Effector memory CD4-positive, alpha-beta T cell (primary cell): Measurements from ENCODE around the gene PTPN9.
"Not testable (repeated sequence)": the region's sequence is repeated elsewhere in the genome, so short reads cannot be mapped to it uniquely, and the experiment has no call there.

Source experiments
- DNase-seq, 3 donors: peaks; one replicate each; pipeline ENCODE4 v3.0.0-alpha.2; 2020
- H3K27ac ChIP-seq: 2 replicates; pipeline ENCODE4 v1.7.0; 2013; ENCODE audit warnings: mild to moderate bottlenecking, low read length, moderate library complexity; ENCODE audit not compliant: insufficient read depth, poor library complexity, severe bottlenecking
- H3K27me3 ChIP-seq: replicated peaks from 2 replicates; pipeline ENCODE4 v1.7.0; 2013; ENCODE audit warnings: mild to moderate bottlenecking, low read length; ENCODE audit not compliant: insufficient read depth, control insufficient read depth, poor library complexity, severe bottlenecking
- H3K36me3 ChIP-seq: 2 replicates; pipeline ENCODE4 v1.7.0; 2013; ENCODE audit warnings: mild to moderate bottlenecking, low read length, moderate library complexity; ENCODE audit not compliant: control insufficient read depth, insufficient read depth
- H3K4me1 ChIP-seq: 2 replicates; pipeline ENCODE4 v1.7.0; 2013; ENCODE audit warnings: low read length, mild to moderate bottlenecking; ENCODE audit not compliant: control insufficient read depth, insufficient read depth, poor library complexity, severe bottlenecking
- H3K4me3 ChIP-seq: 2 replicates; pipeline ENCODE4 v1.7.0; 2013; ENCODE audit warnings: low read length, low read depth, mild to moderate bottlenecking; ENCODE audit not compliant: insufficient read depth, poor library complexity, severe bottlenecking
- H3K9me3 ChIP-seq: 2 replicates; pipeline ENCODE4 v1.7.0; 2013; ENCODE audit warnings: mild to moderate bottlenecking, low read length, moderate library complexity; ENCODE audit not compliant: control insufficient read depth

PTPN9 gene

GRCh38 chr15:75599401-75599800 is 20.3 kb upstream of the PTPN9 start:
- no peak for DNase-seq
- Histone ChIP-seq H3K27ac (no peak overlapping the region), H3K36me3 (peaks cover 28% of the 10 kb centered on the region), H3K27me3 (no peaks in the 10 kb centered on the region), H3K4me1 (peaks cover 14% of the 10 kb centered on the region), H3K4me3 (no peak overlapping the region), H3K9me3 (no peaks in the 10 kb centered on the region)

- no peaks in the 10 kb centered on the region for H3K27me3 ChIP-seq
- no peak overlapping the region for H3K4me3 ChIP-seq
- H3K9me3 ChIP-seq = no peaks in the 10 kb centered on the region
- no peak overlapping the region for H3K27ac ChIP-seq
- peaks cover 14% of the 10 kb centered on the region for H3K4me1 ChIP-seq
- DNase-seq = no peak
- peaks cover 31% of the 10 kb centered on the region for H3K36me3 ChIP-seq
Measured at GRCh38 chr15:75598361-75598760, 19.2 kb upstream of the PTPN9 start.

GRCh38 chr15:75597667-75598341 is 18.7 kb upstream of the PTPN9 start:
- no peak overlapping the region for H3K27ac ChIP-seq
- H3K4me1 ChIP-seq = peaks cover 14% of the 10 kb centered on the region
- H3K4me3 ChIP-seq = no peak overlapping the region
- no peaks in the 10 kb centered on the region for H3K27me3 ChIP-seq
- DNase-seq = no peak
- H3K9me3 ChIP-seq = no peaks in the 10 kb centered on the region
- H3K36me3 ChIP-seq = peaks cover 31% of the 10 kb centered on the region

- H3K4me3 ChIP-seq = no peak overlapping the region
- H3K27ac ChIP-seq = no peak overlapping the region
- H3K27me3 ChIP-seq = no peaks in the 10 kb centered on the region
- DNase-seq = no peak
- H3K36me3 ChIP-seq = peaks cover 31% of the 10 kb centered on the region
- H3K9me3 ChIP-seq = no peaks in the 10 kb centered on the region
- peaks cover 14% of the 10 kb centered on the region for H3K4me1 ChIP-seq
Measured at GRCh38 chr15:75596703-75597345, 17.7 kb upstream of the PTPN9 start.

- Histone ChIP-seq H3K36me3 (peaks cover 19% of the 10 kb centered on the region), H3K9me3 (no peaks in the 10 kb centered on the region), H3K27me3 (no peaks in the 10 kb centered on the region), H3K4me3 (no peak overlapping the region), H3K4me1 (peaks cover 14% of the 10 kb centered on the region), H3K27ac (no peak overlapping the region)
- DNase-seq = no peak
Measured at GRCh38 chr15:75594276-75594675, 15.2 kb upstream of the PTPN9 start.

- Histone ChIP-seq H3K4me1 (no peaks in the 10 kb centered on the region), H3K27ac (no peak overlapping the region), H3K27me3 (no peaks in the 10 kb centered on the region), H3K36me3 (peaks cover 13% of the 10 kb centered on the region), H3K4me3 (no peak overlapping the region), H3K9me3 (no peaks in the 10 kb centered on the region)
- DNase-seq = no peak
Measured at GRCh38 chr15:75591655-75592364, 12.7 kb upstream of the PTPN9 start.

- Histone ChIP-seq H3K4me1 (no peaks in the 10 kb centered on the region), H3K27me3 (no peaks in the 10 kb centered on the region), H3K4me3 (no peak overlapping the region), H3K27ac (no peak overlapping the region), H3K36me3 (peaks cover 3% of the 10 kb centered on the region), H3K9me3 (no peaks in the 10 kb centered on the region)
- DNase-seq = no peak
Measured at GRCh38 chr15:75590239-75590638, 11.1 kb upstream of the PTPN9 start.

GRCh38 chr15:75589071-75589470 is 10.0 kb upstream of the PTPN9 start:
- no peaks in the 10 kb centered on the region for H3K4me1 ChIP-seq
- H3K27me3 ChIP-seq = no peaks in the 10 kb centered on the region
- H3K36me3 ChIP-seq = peaks cover 3% of the 10 kb centered on the region
- no peak for DNase-seq
- H3K27ac ChIP-seq = no peak overlapping the region
- no peak overlapping the region for H3K4me3 ChIP-seq
- H3K9me3 ChIP-seq = no peaks in the 10 kb centered on the region

GRCh38 chr15:75586422-75586821 is 7.3 kb upstream of the PTPN9 start:
- not testable (repeated sequence) for DNase-seq

GRCh38 chr15:75584121-75584520 is 5.0 kb upstream of the PTPN9 start:
- no peaks in the 10 kb centered on the region for H3K9me3 ChIP-seq
- DNase-seq = no peak
- H3K27me3 ChIP-seq = no peaks in the 10 kb centered on the region
- no peaks in the 10 kb centered on the region for H3K36me3 ChIP-seq
- no peak overlapping the region for H3K4me3 ChIP-seq
- no peaks in the 10 kb centered on the region for H3K4me1 ChIP-seq
- no peak overlapping the region for H3K27ac ChIP-seq

More at GRCh38 chr15:75586422-75586821, 7.3 kb upstream of the PTPN9 start:
- H3K36me3 ChIP-seq, H3K27ac ChIP-seq, H3K9me3 ChIP-seq, H3K4me3 ChIP-seq, H3K4me1 ChIP-seq, H3K27me3 ChIP-seq: not testable (repeated sequence)
